HG02852 (cell line): ENCODE measurements around the gene PTAFR.

Source experiments
- ATAC-seq: cut with Tn5 transposase; IDR thresholded peaks from one replicate; pipeline ENCODE4 v1.9.1; 2021; ENCODE audit warnings: mild to moderate bottlenecking, moderate library complexity; ENCODE audit not compliant: unreplicated experiment

Gene PTAFR

DNA sequence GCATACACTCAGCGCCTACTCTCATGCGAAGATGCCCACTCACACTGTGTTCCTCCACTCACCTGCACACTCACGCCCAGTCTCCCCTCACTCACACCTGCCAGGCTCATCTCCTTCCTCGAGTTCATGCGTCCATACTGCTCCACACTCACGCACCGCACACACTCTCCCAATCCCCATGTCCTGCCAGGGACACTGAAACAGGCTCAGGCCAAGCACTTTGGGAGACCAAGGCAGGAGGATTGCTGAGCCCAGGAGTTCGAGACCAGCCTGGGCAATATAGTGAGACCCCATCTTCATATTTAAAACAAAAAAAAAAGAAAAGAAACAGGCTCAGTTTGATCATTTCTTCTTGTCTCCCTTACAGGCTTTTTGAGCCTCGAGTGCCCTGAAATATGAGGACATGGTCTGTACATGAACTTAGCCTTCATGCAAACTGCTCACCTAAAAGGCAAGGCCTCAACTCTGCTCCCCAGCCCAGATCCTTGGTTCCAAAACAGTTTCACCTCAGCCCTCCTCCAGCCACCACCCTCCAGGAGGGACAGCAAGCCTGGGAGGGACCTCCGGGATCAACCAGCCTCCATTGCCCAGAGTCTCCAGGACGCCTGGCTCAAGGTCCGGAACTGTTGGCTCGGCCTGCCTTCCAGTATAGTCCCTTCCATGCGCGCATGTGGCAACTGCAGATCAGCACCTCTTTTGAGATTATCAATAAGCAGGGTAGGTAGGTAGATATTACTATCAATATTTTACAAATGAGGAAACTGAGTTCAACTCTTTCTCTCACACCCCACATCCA is 2.4 kb upstream of the PTAFR start:
- ATAC-seq: no peak

DNA sequence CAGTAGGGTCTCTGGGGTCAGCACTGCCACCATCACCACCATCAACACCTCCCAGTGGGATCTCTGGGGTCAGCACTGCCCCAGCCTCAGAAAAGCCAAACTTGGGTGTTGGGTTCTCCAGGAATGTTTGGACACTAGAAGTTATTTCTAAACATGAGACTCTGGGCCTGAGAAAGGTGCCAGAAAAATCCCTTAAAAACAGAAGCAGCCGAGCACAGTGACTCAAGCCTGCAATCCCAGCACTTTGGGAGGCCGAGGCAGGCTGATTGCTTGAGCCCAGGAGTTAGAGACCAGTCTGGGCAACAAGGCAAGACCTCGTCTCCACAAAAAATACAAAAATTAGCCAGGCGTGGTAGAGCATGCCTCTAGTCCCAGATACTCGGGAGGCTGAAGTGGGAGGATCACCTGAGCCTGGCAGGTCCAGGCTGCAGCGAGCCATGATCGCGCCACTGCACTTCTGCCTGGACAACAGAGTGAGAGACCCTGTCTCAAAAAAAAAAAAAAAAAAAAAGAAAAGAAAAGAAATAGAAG is 470 bp downstream of the PTAFR start:
- ATAC-seq: no peak

DNA sequence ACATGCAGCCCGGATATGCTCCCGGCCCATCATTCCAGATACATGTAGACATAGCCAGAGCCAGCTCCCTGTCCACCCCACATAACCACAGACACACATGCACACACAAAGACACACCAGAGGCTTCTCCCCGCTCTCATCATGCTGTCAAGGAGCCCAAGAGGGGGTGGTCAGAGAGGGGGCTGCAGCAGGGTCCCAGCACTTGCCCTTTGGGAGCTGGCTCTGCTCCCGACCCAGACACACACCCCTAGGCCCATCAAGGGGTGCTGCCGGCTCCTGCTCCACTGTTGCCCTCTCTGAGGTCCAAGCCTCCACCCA is 2.6 kb downstream of the PTAFR start:
- ATAC-seq: no peak

DNA sequence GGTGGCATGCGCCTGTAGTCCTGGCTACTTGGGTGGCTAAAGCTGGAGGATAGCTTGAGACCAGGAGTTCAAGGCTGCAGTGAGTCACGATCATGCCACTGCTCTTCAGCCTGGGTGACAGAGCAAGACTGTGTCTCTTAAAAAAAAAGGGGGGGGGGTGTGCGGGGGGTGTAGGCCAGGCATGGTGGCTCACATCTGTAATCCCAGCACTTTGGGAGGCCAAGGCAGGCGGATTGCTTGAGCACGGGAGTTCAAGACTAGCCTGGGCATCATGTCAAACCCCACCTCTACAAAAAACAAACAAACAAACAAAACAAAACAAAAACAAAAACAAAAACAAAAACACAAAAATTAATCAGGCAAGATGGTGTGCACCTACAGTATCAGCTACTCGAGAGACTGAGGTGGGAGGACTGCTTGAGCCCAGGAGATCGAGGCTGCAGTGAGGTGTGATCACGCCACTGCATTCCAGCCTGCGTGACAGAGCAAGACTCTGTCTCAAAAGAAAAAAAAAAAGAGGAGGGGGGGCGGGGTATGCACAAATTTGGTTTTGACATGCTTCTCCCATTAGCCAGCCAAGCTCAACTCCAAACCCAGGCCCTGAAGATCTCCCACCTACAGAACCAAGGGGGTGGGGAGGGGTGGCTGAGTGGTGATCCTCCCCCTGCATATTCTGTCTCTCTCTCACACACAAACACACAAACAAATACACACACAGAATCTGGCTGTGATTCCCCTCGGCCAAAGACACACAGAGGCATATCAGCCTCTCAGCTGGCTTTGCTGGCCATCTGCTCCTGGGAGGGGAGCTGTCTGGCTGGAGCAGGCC is 3.1 kb downstream of the PTAFR start:
- no peak for ATAC-seq

DNA sequence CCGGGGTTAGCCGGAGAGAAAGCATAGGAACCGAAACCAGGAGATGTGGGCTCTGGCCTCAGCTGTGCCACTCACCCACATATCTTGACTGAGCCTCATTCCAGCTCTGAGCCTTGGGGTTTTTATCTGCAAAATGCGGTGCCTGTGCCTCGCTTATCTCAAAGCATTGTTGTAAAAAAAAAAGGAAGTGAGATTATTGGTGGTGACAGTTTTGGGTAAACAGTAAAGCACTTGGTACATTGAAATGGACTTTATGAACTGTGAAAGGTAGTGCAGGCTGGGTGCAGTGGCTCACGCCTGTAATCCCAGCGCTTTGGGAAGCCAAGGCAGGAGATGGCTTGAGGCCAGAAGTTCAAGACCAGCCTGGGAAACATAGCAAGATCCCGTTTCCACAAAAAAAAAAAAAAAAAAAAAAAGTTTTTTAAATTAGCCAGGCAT is 3.8 kb downstream of the PTAFR start:
- ATAC-seq: peak; percentile 58

DNA sequence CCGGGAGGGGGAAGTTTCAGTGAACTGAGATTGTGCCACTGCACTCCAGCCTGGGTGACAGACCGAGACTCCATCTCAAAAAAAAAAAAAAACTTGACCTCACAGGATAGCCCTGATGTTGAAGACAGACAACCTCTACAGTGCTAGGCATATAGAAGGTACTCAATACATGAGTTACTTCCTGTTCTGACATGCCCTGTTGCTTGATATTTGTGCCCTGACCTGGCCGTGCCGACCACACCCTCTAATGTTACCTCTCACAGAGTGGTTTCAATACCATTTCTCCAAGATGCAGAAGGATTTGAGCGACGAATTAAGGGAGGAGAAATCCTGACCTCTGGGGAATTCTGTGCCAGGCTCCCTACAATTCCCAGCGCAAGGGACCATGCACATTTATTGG is 5.2 kb downstream of the PTAFR start:
- no peak for ATAC-seq

DNA sequence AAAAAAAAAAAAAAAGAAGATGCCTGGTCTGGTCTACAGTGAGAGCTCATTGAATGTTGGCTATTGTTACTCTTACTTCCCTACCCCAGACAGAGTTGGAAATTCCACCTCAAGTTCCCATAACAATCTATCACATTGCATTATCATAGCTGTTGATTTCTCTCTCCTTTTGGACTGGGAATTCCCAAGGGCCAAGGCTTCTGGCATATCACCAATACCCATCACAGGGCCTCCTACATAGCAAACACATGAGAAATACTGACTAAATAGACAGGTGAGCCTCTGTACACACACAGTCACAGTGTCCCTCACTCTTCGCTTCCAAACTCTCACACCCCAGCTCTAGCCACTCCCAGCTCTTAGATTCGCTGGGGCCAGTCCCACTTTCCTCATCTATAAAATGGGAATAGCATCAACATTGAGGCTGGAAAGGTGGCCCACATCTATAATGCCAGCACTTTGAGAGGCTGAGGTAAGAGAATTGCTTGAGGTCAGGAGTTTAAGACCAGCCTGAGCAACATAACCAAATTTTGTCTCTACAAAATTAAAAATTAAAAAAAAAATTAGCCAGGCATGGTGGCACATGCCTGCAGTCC is 6.4 kb downstream of the PTAFR start:
- ATAC-seq: no peak

DNA sequence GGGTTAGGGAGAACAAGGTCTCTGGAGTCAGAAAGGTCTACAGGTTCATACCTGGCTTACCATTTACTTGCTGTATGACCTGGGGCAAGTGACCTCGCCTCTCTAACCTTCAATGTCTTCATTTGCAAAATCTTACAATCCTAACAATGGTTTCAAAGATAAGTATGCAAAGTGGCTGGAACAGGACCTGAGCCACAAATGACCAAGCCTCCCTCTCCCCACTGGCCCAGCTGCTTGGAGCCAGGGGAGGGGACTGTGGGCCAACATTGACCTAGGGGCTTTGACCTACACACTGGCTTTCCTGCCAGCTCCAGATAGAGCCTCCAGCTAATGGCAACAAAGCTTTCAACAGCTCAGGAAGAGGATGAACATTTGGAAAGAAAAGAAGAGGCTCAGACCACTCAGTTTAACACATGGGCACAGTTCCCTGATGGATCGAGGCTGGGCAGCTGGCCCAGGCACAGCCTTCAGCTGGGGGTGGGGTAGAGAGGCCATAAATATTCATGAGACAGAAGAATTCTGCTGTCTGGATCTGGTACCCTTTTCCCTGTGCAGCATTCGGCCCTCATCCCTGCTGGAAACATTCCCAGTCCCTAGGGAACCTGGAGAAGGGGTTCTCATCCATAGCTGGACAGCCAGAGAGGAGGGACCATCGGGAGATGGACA is 12.9 kb downstream of the PTAFR start:
- ATAC-seq: no peak

DNA sequence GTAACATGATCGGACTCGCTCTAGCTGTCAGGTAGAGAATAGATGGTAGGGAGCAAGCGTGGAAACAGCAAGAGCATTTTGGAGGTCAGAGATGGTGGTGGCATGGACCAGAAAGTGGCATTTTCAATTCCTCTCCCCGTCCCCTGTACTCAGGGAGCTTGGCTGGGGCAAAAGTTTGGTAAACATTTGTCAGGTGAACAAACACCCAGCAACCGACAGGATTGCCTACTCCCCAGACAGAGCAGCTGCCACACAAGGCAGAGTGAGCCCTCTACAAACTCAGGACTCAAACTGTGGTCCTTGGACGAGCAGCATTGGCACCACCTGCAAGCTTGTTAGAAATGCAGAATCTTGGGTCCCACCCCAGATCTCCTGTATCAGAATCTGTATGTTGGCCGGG is 14.3 kb downstream of the PTAFR start:
- ATAC-seq: no peak

DNA sequence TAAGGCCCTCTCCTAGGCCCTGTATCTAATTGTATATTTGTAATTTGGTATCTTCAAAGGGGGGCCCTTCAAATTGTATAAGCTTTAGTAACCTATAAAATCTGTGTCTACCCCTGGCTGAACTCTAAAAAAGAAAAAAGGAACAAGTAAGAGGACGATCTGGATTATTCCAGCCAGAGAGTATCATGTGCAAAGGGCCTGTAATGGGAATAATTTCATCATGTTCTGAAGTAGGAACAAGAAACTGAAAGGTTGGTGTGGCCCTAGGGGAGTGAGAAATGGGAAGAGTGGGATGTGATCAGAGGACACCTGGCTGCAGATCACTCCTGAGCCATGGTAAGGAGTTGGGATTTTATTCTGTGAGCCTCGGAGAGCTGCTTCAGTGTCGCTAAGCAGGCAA is 14.7 kb downstream of the PTAFR start:
- no peak for ATAC-seq

DNA sequence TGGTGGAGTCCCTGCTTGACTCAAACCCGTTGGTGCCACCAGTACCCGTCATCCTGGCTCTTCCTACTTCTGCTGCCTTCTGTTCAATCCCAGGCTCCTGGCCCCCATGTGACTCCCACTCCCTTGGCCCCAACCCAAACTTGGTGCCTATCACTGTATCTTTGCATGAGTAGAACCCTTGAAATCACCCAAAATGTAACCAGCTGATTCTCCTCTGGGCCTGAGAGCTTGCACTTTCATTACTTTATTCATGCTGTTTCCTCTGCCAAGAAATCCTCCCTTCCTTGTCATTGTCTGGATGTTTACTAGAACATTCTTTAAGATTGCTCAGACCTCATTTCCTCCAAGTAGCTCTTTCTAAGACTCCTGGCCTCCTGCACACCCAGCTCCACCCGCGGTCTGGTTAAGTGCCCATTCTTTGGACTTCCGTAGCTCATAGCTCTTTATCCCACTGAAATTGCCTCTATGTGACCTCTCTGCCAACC is 15.7 kb downstream of the PTAFR start:
- ATAC-seq: no peak

DNA sequence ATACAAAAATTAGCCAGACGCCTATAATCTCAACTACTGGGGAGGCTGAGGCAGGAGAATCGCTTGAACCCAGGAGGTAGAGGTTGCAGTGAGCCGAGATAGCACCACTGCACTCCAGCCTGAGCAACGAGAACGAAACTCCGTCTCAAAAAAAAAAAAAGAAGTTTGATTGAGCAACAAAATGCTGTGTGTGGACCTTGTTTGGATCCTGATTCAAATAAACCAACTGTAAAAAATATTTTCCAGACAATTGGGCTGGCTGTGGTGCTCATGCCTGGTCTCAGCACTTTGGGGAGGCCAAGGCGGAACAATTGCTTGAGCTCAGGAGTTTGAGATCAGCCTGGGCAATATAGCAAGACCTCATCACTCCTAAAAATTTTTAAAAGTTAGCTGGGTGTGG is 16.8 kb downstream of the PTAFR start:
- ATAC-seq: no peak

DNA sequence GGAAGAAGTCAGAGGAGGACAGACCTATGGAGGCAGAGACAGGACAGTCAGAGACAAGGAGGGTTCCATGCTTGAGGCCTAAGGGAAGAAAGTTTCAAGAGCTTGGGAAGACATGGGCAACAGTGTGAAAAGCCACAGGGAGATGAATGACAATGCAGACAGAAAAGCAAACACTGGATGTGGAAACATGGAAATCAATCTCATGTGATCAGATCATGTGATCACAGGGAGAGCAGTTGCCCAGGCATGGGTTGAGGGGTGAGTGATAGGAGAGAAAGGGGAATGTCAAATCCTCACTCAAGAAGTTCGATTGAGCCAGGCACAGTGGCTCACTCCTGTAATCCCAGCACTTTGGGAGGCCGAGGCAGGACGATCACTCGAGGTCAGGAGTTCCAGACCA is 17.2 kb downstream of the PTAFR start:
- ATAC-seq: no peak

DNA sequence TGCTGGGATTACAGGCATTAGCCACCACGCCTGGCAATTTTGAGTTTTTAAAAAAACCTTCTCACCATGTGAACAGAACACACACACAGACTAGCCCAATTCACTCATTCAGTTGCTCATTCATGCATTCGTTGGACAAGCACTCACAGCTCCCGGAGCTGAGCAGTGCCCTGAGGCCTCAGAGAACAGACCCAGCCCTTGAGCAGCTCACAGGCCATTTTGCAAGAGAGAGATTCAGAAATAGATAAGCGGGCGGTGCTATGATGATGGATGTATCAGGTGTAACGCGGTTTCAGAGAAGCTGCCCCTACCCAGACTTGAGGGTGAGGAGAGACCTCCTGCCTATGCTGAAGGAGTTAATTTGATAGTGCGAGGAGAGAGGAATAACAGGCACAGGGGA is 18.6 kb downstream of the PTAFR start:
- no peak for ATAC-seq

DNA sequence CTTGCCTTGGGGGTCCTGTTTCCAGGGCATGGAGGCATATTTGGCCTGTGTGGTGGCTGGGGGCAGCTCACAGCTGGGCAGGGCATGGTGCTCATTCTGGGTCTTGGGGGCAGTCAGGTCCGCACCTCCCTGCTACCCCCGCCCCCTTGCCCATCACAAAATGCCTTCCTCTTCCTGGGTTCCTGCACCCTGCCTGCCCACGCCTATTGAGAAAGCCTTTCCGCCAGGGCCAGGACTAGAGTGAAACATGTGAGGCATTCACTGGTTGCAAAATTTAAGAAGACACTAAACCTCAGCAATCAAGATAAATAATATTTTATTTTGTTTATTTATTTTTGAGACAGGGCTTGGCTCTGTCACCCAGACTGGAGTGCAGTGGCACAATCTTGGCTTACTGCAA is 19.7 kb downstream of the PTAFR start:
- ATAC-seq: no peak

DNA sequence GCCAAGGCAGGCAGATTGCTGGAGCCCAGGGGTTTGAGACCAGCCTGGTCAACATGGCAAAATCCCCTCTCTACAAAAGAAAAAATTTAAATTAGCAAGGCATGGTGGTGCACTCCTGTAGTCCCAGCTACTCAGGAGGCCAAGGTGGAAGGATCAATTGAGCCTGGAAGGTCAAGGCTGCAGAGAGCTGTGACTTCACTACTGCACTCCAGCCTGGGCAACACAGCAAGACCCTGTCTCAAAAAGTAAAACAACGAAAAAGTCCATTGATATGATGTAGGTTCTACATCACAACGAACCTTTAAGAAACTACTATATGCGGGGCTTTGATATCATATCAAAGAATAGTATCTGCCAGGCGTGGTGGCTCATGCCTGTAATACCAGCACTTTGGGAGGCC is 20.9 kb downstream of the PTAFR start:
- no peak for ATAC-seq

DNA sequence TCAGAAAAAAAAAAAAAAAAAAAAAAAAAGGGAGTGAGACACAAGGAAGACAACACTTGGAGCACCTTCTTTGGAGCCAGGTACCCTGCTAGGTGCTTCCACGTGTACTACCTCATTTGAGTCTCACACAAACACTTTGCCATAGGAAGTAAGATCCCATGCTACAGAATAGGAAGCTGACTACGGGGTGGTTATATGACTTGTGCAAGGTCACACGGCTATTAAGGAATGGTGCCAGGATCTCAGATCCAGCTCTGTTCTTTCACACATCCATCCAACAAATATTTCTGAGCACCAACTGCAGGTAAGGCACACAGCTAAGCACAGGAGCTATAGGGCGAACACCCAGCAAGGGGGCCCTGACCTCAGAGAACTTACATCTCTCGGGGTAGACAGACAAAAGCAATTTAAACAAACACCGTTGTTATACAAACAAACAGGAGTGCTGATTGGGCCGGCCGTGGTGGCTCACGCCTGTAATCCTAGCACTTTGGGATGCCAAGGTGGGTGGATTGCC is 22.4 kb downstream of the PTAFR start:
- no peak for ATAC-seq

DNA sequence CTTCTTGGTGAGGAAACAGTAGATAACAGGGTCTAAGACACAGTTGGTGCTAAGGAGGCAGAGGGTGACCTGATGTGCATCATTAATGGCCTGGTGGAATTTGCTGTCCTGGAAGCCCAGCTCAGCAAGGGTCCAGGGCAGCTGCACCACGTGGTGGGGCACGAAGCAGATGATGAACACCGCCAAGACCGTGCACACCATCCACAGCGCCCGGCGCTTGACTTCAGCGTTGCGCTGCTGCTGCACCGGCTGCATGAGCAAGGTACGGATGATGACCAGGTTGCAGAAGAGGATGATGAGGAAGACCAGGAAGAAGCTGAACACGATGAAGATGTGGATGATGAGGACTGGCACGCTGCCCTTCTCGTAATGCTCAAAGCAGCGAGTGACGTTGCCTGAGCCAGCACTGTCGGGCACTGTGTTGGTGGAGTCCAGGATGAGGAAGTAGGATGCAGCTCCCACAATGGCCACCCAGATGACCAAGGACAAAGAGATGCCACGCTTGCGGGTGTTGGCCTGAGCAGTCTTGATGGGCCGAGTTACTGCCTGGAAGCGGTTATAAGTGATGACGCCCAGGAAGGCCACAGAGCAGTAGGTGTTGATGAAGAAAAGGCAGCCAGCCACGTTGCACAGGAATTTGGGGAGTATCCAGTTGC is 26.2 kb downstream of the PTAFR start:
- no peak for ATAC-seq

DNA sequence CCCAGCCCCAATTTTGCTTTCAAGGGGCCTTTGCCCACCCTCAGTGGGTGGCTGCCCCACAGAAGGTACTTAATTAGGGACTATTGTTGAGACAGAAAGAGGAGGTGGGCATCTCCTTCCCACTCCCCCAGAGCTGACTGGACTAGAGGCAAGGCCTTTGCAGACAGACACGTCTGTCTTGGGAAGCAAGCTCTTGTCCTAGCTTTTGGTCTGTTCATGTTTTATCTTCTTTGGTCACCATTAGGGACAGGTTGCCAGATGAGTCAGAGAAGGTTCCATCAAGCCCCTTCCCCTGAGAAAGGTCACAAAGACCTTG is 27.7 kb downstream of the PTAFR start:
- ATAC-seq: no peak

DNA sequence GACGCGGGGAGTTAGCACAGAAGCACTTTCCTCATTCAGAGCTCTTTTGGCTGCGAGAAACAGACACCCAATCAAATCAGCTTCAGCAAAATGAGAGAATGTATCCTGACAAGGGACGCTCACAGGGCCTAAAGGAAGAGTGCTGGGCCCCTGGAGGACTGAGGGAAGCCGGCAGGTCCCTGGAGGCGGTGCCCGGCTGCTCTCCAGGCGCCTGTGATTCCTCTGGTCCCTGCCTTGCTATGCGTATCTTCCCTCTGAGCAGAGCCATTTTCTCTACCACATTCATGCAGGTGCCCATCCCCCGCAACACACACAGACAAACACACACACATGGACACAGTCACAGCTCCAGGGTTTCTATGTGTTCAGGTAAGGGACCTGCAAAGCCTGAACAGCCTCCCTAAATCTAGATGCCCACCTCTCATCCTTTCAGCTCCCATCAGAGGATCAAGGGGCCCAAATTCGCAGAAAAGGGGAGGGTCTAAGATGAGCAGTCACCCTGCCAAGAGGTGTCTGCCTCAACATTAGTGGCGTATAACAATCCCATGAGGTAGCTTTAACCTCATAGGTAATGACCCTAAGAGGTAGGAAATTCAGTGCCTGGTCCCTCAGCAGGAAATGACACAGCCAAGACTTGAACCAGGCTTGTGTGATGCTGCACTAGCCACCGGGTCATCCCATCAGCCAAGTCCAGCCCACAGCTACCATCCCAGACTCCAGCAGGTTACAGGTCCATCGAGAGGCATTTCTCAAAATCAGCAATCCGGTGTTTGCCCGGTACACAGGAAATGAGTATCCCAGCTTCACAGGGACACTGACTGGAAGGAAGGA is 29.0 kb downstream of the PTAFR start:
- peak; percentile 4 for ATAC-seq
